GM08714 (cell line): ENCODE data around the gene ABCA7.

Experiments
- H3K4me3 ChIP-seq: fragments of 200-500 bp; sonication (Bioruptor generic); 2 replicates; pipeline ENCODE4 v1.5.1; 2014; ENCODE audit warnings: mild to moderate bottlenecking, low read length, inconsistent platforms
- ZNF274 ChIP-seq: IDR thresholded peaks from 2 replicates; pipeline ENCODE4 v1.6.1; 2012; ENCODE audit warnings: mild to moderate bottlenecking, low read depth, low read length

Gene ABCA7

DNA sequence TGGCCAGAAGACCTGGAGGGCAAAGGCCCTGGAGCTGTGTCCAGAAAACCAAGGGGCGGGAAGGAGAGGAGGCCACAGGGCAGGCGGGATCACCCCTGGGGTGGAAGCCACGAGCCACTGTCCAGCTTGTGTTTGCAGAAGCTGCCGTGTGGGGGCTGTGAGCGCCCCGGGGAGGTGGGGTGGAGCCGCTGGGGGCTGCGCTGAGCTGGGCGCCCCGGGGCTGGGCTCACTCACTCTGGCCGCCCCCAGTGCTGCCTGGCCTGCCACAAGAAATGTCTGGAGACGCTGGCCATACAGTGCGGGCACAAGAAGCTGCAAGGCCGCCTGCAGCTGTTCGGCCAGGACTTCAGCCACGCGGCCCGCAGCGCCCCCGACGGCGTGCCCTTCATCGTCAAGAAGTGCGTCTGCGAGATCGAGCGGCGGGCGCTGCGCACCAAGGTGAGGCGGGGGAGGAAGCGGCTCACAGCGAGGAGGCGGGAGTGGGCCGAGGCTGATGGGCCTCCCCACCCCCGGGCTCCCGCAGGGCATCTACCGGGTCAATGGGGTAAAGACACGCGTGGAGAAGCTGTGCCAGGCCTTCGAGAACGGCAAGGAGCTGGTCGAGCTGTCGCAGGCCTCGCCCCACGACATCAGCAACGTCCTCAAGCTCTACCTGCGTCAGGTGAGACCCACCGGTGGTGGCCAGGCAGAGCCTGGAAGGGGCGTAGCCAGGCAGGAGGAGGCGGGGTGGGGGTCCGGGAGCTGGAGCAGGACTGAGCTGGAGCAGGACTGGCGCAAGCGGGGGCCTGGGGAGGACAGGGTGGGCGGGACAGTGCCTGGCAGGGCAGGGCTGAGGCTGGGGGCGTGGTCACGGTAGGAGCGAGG is 41.6 kb downstream of the ABCA7 start:
- TF ChIP-seq ZNF274 = no peak
- H3K4me3 ChIP-seq = no peak overlapping the region

DNA sequence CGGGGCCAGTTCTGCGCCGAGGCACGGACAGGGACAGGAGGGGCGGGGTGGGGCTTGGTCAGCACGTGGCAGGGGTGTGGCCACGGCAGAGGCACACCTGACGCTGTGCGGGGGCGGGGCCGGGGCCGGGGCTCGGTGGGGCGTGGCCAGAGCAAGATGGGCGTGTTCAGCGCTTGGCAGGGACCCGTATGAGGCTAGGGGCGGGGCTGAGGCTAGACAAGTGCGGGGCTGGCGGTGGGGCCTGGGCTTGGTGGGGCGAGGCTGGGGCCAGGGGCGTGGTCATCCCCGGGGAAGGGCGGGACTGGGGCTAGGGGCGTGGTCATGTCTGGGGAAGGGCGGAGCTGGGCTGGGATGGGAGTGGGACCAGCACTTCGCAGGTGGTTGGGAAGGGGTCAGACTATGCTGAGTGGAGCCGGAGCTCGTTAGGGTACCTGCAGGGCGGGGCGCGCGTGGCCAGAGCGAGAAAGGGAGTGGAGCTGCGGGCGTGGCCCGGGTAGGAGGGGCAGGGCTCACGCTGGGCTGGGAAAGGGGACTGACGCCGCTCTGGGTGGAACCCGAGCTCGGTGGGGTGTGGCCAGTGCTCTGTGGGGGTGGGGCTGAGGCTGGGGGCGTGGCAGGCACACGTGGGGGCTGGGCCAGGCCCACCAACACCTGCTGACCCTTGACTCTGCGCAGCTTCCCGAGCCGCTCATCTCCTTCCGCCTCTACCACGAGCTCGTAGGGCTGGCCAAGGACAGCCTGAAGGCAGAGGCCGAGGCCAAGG is 42.4 kb downstream of the ABCA7 start:
- no peak overlapping the region for H3K4me3 ChIP-seq
- TF ChIP-seq ZNF274 = no peak

DNA sequence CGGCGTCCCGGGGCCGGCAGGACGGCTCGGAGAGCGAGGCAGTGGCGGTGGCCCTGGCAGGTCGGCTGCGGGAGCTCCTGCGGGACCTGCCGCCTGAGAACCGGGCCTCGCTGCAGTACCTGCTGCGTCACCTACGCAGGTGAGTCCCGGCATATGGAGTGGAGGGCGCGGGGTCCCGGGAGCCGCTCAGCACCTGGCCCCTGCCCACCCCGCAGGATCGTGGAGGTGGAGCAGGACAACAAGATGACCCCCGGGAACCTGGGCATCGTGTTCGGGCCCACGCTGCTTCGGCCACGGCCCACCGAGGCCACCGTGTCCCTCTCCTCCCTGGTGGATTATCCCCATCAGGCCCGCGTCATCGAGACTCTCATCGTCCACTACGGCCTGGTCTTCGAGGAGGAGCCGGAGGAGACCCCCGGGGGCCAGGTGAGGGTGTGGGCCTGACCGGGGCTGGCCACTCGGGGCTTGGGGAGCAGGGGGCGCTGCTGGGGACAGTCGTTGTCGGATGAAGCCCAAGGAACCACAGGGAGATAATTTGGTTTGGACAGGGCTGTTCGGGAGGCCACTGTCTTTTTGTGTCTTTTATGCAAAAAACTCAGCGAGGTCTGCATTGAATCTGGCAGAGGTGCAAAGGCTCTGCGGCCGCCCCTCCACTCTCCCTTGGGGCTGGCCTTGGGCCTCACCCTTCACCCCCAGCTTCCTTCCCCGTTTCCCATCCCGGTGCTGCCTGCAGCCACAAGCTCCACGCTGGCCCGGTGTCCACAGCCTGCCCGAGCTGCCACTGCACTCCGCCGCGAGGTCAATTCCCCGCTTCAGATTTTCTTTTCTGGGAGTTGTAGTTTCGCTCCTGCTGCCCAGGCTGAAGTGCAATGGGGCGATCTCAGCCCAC is 43.3 kb downstream of the ABCA7 start:
- TF ChIP-seq ZNF274 = no peak
- H3K4me3 ChIP-seq = no peak overlapping the region

DNA sequence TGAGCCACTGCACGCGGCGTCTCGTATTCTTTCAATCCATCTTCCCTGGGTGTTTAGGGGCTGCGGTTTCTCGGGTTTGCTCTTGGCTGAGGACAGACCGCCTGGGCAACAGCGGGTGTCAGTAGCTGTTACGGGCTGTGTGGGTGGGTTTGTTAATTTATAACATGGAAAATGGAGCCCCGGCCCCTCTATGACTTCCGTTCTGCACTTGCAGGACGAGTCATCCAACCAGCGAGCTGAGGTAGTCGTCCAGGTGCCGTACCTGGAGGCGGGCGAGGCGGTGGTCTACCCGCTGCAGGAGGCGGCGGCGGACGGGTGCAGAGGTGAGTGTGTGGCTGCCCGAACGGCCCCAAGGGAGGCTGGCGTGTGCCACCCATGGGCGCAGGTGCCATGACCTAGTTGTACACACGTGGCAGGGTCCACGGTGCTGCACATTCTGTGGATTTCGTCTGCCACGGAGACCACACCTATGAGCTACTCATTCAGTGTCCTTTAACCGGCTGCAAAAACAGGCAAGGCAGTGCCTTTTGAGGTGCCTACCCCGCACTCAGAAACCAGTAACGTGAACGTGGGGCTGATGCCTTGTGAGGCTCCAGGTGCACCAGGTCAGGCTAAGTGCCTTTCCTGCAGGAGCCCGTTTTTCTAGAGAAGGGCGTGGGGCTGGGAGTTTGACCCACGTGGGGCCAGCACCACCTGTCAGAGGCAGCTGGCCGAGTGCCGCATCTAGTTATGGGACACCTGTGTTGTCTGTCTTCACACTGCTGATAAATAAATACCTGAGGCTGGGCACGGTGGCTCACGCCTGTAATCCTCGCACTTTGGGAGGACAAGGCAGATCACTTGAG is 44.3 kb downstream of the ABCA7 start:
- H3K4me3 ChIP-seq = no peak overlapping the region
- no peak for TF ChIP-seq ZNF274

DNA sequence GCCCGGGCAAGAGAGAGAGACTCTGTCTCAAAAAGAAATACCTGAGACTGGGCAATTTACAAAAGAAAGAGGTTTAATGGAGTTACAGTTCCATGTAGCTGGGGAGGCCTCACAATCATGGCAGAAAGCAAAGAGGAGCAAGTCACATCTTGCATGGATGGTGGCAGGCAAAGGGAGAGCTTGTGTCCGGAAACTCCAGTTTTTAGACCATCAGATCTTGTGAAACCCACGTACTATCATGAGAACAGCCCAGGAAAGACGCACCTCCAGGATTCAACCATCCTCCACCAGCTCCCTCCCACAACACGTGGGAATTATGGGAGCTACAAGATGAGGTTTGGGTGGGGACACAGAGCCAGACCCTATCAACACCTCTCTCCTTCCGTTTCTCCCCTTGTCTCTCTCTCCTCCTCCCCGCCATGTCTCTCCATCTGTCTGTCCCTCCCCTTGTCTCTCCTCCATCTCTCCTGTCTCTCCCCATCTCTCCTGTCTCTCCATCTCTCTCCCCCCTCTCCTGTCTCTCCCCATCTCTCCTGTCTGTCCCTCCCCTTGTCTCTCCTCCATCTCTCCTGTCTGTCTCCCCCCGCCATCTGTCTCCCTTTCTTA is 45.2 kb downstream of the ABCA7 start:
- no peak overlapping the region for H3K4me3 ChIP-seq
- TF ChIP-seq ZNF274 = no peak

DNA sequence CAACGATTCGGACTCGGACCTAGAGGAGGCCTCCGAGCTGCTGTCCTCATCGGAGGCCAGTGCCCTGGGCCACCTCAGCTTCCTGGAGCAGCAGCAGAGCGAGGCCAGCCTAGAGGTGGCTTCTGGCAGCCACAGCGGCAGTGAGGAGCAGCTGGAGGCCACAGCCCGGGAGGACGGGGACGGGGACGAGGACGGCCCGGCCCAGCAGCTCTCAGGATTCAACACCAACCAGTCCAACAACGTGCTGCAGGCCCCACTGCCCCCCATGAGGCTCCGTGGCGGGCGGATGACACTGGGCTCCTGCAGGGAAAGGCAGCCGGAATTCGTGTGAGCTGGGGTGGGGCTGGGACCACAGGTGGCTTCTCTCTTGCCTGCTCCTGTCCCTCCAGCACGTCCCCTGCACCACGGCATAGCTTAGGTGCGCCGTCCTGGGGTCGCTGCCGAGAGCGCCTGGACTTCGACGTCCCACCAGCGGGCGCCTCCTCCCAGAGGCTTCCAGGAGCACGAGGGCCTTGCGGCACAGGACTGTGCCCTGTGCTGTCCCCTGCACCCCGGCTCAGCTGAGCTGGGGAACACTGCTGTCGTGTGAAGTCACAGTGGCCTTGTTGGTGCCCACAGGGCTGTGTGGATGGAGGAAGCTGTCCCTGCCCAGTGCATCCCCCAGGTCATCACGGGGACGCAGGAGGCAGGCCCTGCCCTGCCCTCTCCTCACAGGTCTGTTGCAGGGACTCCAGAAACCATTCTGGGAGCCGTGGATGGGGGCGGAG is 46.0 kb downstream of the ABCA7 start:
- TF ChIP-seq ZNF274 = no peak
- H3K4me3 ChIP-seq = no peak overlapping the region

DNA sequence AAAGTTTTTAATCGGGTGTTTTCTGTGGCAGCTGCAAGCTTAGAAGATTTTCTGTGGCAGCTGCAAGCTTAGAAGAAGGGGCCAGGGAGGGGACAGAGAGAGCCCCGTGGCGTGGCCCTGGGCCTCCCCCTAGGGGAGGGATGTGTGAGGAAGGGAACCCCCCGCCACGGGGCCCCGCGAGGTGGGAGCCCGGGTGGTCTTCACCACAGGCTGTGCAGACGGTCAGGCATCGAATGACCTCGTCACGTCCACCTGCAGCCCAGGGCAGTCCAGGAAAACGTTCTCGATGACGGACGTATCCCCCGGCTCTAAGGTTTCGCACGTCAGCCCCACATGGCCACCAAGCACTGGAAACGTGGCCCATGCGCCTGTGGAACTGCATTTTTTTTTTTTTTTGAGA is 46.7 kb downstream of the ABCA7 start:
- no peak for TF ChIP-seq ZNF274
- no peak overlapping the region for H3K4me3 ChIP-seq

DNA sequence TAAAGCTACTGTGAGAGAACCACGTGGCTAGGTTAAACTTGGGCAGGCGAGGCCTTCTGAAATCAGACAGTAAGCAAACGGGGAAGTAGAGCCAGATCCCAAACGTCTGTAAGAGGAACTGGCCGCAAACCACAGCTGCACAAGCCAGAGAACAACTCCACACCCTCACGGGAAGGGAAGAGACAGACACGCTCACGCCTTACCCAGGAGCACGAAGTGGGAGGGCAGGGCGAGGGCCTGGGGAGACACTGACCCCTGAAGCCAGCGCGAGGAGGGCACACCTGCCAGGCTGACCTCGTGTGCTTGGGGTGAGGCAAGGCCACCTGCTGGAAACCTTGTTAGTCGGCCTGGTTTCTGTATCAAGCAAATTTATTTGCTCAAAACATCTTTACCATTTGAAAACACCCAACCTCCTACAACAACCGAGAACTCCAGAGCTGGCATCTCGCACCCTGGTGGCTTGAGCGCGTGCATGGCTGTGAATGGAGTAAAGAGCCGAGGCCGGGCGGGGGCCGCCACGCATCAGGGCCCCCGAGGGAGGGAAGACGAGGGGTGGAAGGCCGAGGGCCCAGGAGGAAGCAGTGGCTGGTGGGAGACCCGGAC is 48.0 kb downstream of the ABCA7 start:
- H3K4me3 ChIP-seq = no peak overlapping the region
- TF ChIP-seq ZNF274 = no peak

DNA sequence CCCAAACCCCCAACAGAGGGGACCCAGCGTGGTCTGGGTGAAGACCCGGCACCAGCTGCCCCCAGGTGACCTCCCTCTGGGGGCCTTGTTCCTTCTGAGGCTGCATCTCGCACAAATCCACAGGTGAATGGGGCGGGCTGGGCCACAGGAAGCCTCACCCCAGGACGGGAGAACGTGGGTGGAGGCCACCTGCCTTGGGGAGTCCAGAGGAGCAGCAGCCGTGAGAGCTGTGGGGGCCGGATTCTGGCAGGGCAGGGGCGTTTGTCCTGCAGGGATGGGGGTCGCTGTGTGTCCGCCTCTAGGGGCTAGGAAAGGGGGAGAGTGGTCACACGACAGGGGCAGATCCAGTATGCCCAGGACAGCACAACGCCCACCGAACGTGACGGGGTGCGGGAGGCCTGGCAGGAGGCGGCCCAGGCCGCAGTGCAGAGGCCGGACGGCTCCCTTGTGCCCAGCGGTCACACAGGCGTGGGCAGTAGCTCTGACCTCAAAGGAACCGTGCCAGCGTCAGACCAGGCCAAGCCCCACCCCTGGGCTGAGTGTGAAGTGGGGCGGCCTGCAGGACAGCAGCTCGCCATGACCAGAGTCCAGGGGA is 48.6 kb downstream of the ABCA7 start:
- H3K4me3 ChIP-seq = no peak overlapping the region
- no peak for TF ChIP-seq ZNF274

DNA sequence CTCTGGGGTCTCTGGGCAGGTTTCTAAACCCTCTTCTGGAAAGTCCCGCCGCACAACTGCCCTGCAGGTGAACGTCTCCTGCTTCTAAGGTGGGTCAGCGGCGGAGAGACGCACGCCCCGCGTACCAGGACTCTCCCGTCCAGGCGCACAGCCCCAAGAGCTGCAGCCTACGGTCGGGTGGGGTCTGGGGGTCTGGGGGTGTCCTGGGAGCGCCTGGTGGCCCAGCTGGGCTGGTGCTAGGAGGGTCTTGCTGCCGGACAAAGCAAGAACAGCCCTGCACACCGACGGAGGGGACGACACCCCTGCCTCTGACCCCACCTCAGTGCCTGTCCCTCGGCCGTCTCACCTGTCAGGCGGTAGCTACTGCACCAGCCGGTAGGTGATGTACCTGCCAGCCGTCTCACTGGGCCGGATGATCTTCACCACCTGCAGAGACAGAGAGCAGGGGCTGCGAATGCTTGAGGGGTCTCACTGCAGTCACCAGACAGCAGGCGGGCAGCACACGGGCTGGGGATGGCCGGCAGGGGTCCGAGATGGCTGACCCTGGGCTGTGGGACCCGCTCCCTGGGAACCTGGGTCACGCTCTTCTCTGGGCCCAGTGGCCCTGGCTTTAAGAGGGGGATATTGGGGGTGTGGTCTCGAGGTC is 49.3 kb downstream of the ABCA7 start:
- TF ChIP-seq ZNF274 = no peak
- no peak overlapping the region for H3K4me3 ChIP-seq

DNA sequence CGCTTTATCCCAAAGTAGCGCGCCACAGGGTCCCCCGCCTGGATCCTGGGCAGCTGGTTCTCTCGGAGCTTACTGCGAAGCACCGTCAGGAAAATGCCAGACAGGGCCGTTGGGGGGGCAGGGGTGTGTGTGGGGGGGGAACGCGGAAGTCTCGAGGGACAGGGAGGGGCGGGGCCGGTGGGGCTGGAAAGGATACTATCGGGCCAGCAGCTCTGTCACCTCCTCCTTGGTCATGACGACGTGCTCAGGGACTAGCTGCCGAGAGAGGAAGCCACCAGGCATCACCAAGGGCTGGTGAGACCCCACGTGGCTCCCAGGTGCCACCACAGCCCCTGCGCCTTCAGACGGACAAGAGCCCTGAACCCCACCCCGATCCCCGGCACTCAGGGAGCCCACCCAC is 50.0 kb downstream of the ABCA7 start:
- no peak for TF ChIP-seq ZNF274
- H3K4me3 ChIP-seq = no peak overlapping the region
